Gastroesophageal sphincter (tissue), 4 donors: ENCODE measurements around the gene PYCR2. TPM values are rescaled to one million over a fixed set of nuclear protein-coding genes. Genes with fewer than 3 reads are reported as not detected.
A peak's percentile ranks its signal among the peaks of the same experiment; 100 is the strongest.

ENCODE experiments used
- ATAC-seq: fragments of 150-250 bp; one replicate; pipeline ENCODE4 v1.9.1; 2016; ENCODE audit warnings: mild to moderate bottlenecking, moderate library complexity
- H3K27ac ChIP-seq, 4 donors: fragments of 200-600 bp; sonication (generic) in 3 of 4; 1 replicate in 3 of 4; 2 replicates in 1 of 4; pipeline ENCODE4 v1.5.1; 2016 to 2019
- H3K27me3 ChIP-seq: fragments of 200-600 bp; sonication (generic); one replicate; pipeline ENCODE4 v1.5.1; 2019
- H3K36me3 ChIP-seq, 2 donors: fragments of 200-600 bp; sonication (generic); one replicate each; pipeline ENCODE4 v1.5.1; 2019; ENCODE audit warnings: control low read depth in 1 of 2
- H3K4me1 ChIP-seq, 3 donors: fragments of 200-600 bp; sonication (generic); 1 replicate in 2 of 3; 2 replicates in 1 of 3; pipeline ENCODE4 v1.5.1; 2016 to 2019; ENCODE audit warnings: control low read depth in 2 of 3
- H3K4me3 ChIP-seq, 2 donors: fragments of 200-600 bp; sonication (generic); one replicate each; pipeline ENCODE4 v1.5.1; 2019; ENCODE audit warnings: mild to moderate bottlenecking in 1 of 2, moderate library complexity in 1 of 2
- H3K9me3 ChIP-seq, 3 donors: fragments of 200-600 bp; sonication (generic); one replicate each; pipeline ENCODE4 v1.5.1; 2017 to 2019; ENCODE audit warnings: control low read depth in 2 of 3
- CTCF ChIP-seq, 4 experiments: fragments of 200-600 bp in 2 of 4; fragments of 450-650 bp in 2 of 4; sonication (generic) in 1 of 4; IDR thresholded peaks; one replicate each; pipeline ENCODE4 v1.5.1; 2017 to 2019; ENCODE audit warnings: antibody characterized with exemption in 4 of 4, mild to moderate bottlenecking in 2 of 4, moderate library complexity in 2 of 4
- EP300 ChIP-seq: sonication (generic); formaldehyde crosslinking; IDR thresholded peaks from one replicate; pipeline ENCODE4 v1.6.1; 2017; ENCODE audit warnings: antibody characterized with exemption, mild to moderate bottlenecking
- POLR2A ChIP-seq, 2 donors: fragments of 450-650 bp; IDR thresholded peaks; one replicate each; pipeline ENCODE4 v1.6.1; 2017; ENCODE audit warnings: antibody characterized with exemption in 2 of 2, mild to moderate bottlenecking in 2 of 2, moderate library complexity in 1 of 2
- POLR2AphosphoS5 ChIP-seq: sonication (generic); formaldehyde crosslinking; IDR thresholded peaks from one replicate; pipeline ENCODE4 v1.6.1; 2017; ENCODE audit warnings: antibody characterized with exemption
- WGBS, 2 donors: methylation state at CpG; one replicate each; pipeline ENCODE4 v1.1.5; 2018; ENCODE audit warnings: low coverage in 1 of 2; 5-methylcytosine and 5-hydroxymethylcytosine counted together
- total RNA-seq, 4 donors: library from RNA; depleted of rRNA; stranded (reverse); fragments of >200 nt; gene quantifications; one replicate each; pipeline ENCODE4 v1.1.0, GENCODE V29; 2016

PYCR2 gene
- total RNA-seq, 4 donors from 2014 or later: 43.6 to 65.5 (median 50.6) TPM

DNA sequence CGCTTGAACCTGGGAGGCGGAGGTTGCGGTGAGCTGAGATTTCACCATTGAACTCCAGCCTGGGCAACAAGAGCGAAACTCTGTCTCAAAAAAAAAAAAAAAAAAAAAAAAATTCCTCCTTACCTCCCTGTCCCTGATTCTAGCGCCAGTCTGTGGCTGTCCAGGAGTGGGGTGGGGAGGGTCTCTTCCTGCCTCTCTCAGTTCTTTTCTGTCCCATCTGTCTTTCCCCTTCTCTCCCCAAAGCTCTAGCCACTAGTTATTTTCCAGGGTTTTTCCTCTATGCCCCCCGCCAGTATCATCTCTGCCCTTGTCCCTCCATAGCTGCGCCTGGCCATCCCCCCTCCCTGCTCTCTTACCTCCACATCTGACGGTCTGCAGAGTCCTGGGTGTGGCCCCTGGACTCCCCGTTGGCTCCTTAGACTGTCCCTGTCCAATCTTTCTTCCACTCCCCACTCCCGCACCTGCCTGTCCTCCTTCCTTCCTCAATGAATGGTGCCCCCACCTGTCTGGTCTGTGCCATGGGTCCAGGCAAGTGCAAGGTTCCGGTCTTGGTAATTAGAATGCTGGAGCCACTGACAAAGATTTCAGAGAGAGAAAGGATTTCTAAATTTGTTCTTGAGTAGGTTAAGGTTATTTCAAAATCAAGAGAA, 40.3 kb downstream of the PYCR2 start:
- H3K27me3 ChIP-seq: peaks cover 10% of the 10 kb centered on the region
- H3K4me3 ChIP-seq: peak overlapping the region in 1 of 2 donors; percentile 95
- no peak for ATAC-seq
- TF ChIP-seq EP300: no peak
- H3K4me1 ChIP-seq: peaks cover 0 to 45% (median 19%) of the 10 kb centered on the region in 3 donors
- H3K9me3 ChIP-seq: no peaks in the 10 kb centered on the region
- H3K36me3 ChIP-seq: no peaks in the 10 kb centered on the region
- WGBS, 2 donors: 85 to 100% methylated on average over 4 to 8 of the region's 11 CpGs
- H3K27ac ChIP-seq: peak overlapping the region in 3 of 4 donors; percentile 77 to 87 (median 83)

DNA sequence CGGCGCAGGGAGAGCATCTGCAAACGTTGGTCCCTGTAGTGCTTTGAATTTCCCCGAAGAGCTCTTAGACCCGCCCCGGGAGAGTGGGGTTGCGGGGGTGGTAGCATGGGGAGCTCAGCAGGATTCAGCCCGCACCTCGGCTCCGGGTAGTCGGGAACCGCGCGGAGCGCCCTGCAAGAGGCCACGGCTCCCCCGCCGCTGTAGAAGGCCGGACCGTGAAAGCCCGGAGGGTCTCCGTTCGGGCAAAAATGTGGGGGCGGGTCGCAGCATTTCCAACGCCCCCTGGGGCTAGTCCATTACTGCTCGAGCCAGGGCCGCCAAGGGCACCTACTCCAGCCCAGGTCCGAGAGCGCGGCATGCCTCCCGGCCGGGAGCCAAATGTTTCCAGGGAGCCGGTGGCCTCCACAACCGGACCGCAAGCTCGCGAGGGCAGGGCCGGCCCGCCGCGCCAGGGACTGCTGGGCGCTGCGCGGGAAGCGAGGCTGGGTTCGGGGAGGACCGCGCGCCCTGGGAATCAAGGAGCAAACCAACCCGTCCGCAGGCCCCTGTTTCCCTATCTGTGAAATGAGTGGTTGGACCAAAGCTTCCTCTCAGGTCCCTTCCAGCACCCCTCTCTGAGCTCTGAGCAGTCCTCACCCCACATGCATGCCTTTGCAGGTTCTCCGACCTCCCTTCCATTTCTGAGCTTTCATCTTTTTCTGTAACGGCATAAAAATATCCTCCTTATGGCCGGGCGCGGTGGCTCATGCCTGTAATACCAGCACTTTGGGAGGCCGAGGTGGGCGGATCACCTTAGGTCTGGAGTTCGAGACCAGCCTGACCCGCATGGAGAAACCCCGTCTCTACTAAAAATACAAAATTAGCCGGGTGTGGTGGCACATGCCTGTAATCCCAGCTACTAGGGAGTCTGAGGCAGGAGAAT, 41.1 kb downstream of the PYCR2 start:
- ATAC-seq: peak; percentile 38
- Histone ChIP-seq H3K4me1 (peaks cover 0 to 51% (median 24%) of the 10 kb centered on the region in 3 donors), H3K36me3 (no peaks in the 10 kb centered on the region), H3K27ac (peak overlapping the region; percentile 69 to 87 (median 80)), H3K9me3 (no peaks in the 10 kb centered on the region), H3K27me3 (peaks cover 2% of the 10 kb centered on the region), H3K4me3 (peak overlapping the region; percentile 90 to 95)
- TF ChIP-seq CTCF (IDR thresholded peaks at IDR 0.05) (no peak), POLR2A (IDR thresholded peaks at IDR 0.05) (no peak), EP300 (no peak), POLR2AphosphoS5 (no peak)
- no CpG with 5 or more reads among the region's 63 CpGs for WGBS, 2 donors

GRCh38 chr1:225881959-225882693, 41.9 kb downstream of the PYCR2 start, which contains the start of gene TMEM63A:
Gene TMEM63A, minus strand, starts transcription at chr1:225882380. Its CDS starts 4,800 bp downstream, at chr1:225877580.
- no peaks in the 10 kb centered on the region for H3K9me3 ChIP-seq
- WGBS, 2 donors: no CpG with 5 or more reads among the region's 64 CpGs
- peaks cover 0 to 55% (median 28%) of the 10 kb centered on the region in 3 donors for H3K4me1 ChIP-seq
- TF ChIP-seq POLR2A (IDR thresholded peaks at IDR 0.05) (peak in 1 of 2 donors; percentile 64), CTCF (IDR thresholded peaks at IDR 0.05) (peak in 3 of 4 experiments; percentile 66 to 69 (median 66)), POLR2AphosphoS5 (peak; percentile 76), EP300 (no peak)
- peaks cover 0 to 2% of the 10 kb centered on the region in 2 donors for H3K36me3 ChIP-seq
- peak within 1 kb of the TSS; percentile 69 to 87 (median 80) for H3K27ac ChIP-seq
- peak; percentile 91 for ATAC-seq
- peak within 1 kb of the TSS; percentile 90 to 95 for H3K4me3 ChIP-seq
- no peaks in the 10 kb centered on the region for H3K27me3 ChIP-seq

DNA sequence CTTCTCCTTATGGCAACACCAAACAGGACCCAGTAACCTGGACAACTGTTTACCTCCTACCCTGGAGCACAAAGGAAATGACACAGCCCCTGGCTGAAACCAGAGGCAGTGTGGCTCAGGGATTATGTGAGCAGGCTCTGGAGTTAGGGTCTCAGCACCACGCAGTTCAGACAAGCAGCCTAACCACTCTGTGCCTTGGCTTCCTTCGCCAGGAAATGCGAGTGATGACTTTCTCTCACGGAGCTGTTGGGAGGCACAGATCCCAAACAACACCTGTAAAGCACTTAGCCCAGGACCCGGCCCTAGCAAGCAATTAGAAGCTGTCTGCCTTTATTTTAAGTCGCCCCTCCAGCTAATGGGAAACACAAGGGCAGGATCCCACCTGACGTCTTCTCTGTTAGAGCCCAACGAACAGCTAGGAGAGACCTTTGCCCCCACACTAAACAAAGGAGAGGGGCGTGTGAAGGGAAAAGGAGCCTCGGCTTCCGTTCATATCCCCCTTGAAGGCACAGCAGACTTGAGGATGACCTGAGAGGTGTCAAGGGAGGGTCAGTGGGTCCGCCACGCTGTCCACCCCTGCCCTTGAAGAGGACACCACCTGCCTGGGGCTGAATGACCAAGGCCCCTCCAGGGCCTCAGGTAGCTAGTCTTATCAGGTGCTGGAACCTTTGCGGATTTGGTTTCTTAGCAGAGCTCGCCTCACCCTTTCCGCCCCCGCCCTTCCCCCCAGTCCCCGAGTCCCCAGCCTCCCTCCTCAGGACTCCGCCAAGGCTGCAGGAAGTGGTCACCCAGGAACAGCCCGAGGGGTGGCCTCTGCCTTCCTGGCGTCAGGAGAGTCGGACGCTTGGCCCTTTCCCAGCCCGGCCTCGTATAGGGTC, 42.7 kb downstream of the PYCR2 start:
- TF ChIP-seq POLR2AphosphoS5: no peak
- TF ChIP-seq CTCF (IDR thresholded peaks at IDR 0.05): no peak
- TF ChIP-seq POLR2A (IDR thresholded peaks at IDR 0.05): no peak
- ATAC-seq: peak; percentile 35
- WGBS, 2 donors: 6% methylated on average over 8 of the region's 25 CpGs
- Histone ChIP-seq H3K27ac (peak overlapping the region; percentile 69 to 87 (median 80)), H3K4me1 (peaks cover 0 to 58% (median 28%) of the 10 kb centered on the region in 3 donors), H3K9me3 (no peaks in the 10 kb centered on the region), H3K36me3 (peaks cover 0 to 10% of the 10 kb centered on the region in 2 donors), H3K27me3 (no peaks in the 10 kb centered on the region), H3K4me3 (peak overlapping the region; percentile 90 to 95)
